GM21423 (cell line): Measurements from ENCODE around the gene ACSS1.

Source experiments
- ATAC-seq: cut with Tn5 transposase; IDR thresholded peaks from one replicate; pipeline ENCODE4 v1.9.1; 2021; ENCODE audit warnings: mild to moderate bottlenecking, moderate library complexity; ENCODE audit not compliant: unreplicated experiment

Gene ACSS1

DNA sequence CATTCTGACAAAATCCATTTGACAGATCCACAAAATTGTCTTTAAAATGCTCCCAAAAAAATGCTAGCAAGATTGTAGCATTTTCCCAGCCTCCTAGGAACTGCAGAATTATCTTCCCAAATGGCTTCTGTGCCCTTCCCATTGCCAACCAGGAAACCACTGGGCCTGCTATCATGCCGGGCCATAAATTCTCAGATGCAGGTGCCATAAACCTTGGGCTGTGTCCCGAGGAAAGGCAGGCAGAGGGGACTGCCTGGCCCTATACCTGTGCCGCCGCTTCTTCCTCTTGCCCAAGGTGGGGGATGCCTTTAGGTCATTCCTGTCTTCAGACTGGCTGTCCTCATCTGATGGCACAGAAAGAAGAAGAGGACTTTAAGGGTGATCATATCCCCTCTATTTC lies 21.2 kb upstream of the ACSS1 start:
- ATAC-seq: no peak

DNA sequence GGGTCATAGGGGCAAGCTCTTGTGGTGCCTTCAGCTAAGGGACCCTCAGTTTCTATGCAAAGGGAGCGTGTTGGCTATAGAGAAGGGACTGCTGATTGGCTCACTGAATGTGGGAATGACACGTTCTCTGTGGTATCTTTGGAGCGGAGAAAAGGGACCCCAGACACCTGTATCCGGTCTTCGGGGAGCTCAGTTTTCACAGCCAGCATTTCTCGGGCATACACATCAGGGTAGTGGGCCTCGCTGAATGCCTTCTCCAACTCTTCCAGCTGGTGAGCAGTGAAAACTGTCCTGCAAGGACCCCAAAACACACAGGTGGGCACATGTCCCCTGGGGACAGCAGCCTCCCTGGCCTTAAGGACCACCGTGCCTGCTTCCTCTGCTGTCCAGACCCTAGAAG lies 20.7 kb upstream of the ACSS1 start:
- ATAC-seq: no peak

DNA sequence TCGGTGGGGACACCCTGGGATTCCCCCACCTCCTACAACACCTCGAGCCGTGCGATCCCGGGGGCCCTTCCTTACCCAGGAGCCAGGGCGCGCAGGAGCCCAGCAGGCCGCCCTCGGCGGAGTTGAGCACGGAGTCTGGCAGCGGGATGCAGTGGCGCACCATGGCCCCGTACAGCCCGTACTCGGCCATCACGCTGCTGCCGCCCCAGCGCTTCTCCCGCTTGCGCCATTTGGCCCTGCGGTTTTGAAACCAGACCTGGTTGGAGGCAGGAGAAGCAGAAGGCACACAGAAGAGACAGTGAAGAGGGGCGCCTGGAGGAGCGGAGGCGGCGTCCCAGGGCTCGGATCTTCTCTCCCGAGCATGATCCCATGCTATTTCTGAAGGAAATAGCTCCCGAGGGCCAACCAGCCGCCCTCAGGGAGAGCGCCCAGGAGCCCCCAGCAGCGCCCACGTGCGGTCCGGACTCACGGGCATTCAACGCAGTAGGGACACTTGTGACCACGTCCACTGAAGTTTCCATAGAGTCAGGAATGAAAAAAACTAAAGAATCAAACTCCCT lies 19.8 kb upstream of the ACSS1 start:
- no peak for ATAC-seq

DNA sequence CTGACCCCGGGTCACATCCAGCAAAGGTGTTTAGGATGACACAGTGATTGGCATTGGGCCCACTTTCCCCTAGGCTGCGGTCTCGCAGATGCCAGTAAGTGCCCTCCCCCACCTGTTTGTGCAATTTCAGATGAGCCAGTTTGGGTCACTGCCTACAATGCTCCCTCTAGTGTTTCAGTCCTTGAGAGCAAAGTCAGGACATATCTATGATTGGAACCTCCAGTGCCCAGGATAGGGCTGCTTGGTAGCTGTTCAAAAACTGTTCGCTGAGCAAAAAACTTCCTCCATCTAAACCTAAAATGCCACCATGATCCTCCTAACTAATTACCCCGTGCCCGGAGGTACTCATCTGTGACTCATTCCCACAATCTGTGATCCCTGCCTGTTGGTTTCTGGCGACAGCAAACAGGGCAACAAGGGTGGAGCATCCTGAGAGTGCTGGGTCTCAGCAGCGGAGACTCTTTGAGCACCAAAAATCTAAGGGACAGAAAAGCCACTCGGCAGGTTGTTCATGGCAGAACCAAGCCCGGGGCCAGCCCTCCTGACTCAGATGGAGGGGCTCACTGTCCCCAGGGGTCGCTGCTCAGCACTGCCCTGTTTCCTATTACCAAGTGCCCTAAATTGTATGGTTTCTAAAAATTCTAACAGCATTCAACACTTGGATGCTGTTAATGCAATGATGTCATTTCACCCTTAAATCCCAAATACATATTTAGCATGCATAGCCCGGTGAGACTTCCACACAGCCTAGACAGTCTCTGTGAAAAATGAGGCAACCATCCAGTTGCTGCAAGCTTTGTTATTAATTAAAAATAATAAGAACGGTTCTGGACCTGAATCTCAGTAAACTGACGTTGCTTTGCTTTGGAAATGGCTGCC lies 19.0 kb upstream of the ACSS1 start:
- no peak for ATAC-seq

DNA sequence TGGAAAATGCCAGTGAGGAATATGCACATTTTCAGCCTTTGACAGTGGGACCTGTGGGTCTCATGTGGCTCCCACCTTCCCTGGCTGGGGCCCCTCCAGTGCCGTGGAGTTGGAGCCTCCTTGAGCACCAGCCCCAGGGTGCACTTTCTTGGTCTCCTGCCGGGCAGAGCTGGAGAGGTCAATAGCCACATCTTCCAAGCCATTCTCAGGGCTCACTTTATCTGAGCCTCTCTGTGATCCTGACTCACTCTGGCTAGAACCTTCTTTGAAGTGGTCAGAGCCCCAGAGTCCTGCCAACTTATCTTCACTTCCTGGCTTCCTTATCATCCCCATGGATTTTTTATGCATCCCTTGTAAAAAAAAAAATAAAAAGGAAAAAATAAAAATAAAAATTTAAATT lies 18.3 kb upstream of the ACSS1 start:
- no peak for ATAC-seq

DNA sequence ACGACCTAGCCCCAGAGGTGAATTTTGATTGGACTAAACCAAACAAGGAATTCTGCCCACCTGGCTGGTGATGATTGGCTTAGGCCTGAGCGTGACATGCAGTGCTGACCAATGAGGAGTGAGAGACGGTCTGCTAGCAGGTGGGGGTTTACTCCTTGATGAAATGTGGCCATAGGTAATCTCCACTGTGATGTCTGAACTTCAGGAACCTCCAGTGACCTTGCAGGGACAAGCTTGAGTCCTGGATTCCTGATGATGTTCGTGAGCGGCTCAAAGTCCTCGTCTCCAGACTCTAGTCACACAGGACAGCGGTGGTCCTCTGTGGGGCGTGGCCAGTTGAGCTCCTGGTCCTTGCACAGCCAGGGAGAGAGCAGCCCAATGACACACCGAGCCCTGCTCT lies 15.6 kb upstream of the ACSS1 start:
- ATAC-seq: no peak

DNA sequence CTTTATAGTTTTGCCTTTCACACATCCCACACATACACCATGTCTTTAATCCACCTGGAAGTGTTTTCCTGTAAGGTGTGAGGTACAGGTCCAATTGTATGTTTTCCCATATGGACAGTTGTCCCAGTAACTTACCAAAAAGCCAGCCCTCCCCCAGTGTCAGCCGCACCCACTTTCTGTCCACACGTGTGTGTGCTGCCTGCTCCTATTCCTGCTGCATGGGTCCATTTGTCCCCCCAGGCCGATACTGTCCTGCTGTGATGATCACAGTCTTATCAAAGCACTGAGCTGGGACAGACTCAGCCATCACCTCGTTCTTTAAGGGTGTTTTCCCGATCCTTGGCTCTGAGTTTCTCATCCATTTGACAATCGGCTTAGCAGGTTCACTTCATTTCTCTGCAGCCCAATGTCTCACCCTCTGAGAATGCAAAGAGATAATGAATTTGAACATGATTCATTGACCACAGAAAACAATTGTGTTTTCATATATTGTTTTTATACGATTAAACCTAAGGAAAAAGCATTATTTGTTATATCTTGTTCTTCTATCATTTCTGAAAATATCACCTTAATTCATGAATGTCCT lies 14.4 kb upstream of the ACSS1 start:
- no peak for ATAC-seq

DNA sequence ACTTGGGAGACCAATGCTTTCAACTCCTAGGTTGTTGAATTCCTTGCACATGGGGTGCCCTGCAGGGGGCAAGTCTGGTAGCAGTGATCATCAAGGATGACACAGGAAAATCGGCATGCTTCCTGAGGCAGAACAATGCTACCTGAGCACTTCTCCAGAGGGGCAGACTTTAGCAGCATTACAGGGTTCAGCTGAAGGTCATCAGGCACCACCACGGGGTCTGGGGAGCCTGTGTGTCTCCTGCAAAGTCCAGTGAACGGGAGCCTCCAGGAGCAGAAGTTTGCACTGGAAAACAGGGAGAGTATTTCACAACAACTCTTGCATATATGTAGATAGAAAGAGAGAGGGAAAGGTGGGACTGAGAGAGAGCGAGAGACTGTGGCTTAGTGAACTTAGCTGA lies 13.8 kb upstream of the ACSS1 start:
- no peak for ATAC-seq

DNA sequence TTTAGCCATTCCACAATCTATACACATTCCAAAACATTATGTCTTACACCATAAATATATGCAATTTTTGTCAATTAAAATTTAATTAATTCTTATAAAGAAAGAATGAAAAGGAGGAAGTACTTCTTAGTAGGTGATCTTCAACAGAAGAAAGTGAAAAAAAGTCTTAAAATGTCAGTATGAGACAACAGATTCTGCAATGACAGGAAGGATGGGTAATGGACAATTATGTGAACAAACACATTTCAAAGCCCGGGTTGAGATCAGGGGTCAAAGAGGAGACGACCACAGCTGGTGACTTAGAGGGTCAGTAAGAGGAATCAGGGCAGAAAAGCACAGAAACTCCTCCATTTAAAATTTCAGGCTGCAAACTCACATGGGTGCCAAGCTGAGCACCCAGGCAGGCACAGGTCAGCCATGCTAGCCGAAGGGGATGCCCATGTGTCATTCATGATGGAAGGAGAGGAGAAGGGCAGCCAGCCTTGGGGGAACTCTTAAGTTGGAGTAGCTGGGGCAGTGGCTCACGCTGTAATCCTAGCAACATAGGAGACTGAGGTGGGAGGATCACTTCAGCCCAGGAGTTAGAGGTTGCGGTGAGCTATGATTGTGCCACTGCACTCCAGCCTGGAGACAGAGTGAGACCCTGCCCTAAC lies 13.0 kb upstream of the ACSS1 start:
- ATAC-seq: no peak

DNA sequence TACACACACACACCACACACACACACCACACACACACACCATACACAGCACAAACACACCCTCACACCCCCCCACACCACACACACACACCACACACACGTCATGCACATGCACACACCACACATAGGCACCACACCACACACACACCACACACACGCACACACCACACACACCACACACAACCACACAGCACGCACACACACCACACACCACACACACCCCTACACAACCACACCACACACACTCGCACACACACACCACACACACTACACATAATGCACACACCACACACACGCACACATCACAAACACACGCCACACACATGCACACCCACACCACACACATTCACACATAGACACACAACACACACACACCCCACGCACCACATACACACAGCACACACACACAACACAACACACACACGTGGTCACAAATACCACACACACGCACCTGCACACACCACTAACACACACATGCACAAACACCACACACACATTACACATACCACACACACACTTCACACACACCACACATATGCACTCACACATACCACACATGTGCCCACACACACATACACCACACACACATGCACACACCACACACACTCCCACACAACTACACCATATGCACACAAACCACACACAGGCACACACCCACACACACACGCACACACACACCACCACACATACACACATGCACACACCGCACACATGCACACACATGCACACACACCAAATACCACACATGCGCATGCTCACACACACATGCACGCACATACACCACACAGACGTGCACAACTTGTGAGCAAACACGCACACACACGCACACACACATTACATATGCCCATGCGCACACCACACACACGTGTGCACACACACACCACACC lies 9.4 kb upstream of the ACSS1 start:
- no peak for ATAC-seq

DNA sequence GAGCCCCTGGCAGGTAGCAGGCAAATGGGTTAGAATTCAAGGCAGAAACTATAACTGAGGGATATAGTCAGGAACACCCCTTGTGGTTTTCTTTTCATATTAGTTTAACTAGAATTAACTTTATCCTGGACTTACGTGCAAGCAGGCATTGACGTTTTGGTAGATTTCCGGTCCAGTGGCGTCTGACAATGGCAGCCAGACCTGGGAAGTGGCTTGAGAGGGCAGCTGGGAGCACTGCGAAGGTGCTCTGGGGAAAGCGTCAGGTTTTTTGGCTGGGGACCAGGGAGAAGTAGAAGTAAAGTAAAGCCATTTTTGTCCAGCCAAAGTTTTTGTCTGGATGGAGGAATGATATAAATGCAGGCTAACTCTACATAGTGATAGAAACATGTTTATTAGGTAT lies 8.4 kb upstream of the ACSS1 start:
- no peak for ATAC-seq

DNA sequence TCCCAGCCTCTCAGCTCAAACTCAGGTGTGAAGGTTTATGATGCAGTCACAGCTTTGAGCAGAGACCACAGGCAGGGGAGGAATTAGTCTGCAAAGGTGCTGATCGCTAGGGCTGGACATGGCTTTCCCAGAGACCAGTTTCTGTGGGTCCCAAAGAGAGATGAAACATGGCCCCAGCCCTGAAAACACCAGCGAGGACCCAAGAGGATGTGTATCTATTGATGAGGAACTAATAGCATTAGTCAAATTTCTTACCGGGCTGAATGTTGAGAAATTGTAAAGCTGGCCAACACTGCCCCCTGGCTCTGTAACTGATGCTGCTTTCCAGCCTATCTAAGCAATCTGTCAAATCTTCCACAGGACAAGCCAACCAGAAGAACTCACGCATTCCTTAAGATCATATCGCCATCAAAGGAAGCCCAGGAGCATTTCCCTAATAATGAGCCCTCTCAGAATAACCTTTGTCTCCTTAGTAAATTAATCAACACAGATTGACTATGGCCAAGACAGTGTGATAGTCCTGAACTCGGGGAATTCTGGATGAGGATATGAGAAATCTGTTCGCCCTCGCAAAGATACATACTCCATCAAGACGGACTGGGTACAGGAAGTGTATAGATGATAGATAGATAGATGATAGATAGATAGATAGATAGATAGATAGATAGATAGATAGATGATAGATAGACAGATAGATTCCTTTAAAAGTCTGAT lies 7.8 kb upstream of the ACSS1 start:
- no peak for ATAC-seq

DNA sequence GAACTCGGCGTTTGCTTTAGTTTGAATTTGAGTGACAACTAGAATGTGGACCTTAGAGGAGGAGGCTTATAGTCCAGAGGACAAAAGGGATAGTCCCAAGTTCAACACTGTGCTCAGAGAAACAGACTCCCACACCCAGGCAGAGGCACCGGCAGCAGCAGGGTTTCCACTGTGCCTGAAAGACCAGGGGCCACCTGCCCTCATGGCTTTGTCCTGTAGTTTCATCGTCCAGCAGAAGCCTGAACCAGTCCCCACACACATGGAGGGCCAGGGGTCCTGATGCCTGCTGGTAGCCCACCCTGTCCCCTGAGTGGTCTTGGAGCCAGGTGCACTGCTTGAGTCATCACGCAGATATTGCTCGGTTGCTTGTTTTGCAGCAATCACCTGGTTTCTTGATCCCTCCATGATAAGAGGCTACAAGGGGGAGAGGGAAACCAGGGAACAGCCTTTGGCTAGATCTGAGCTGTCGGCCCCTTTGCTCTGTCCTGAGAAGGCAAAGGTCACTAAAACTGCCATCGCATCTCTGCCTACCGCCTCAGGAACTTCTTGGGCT lies 7.2 kb upstream of the ACSS1 start:
- no peak for ATAC-seq

DNA sequence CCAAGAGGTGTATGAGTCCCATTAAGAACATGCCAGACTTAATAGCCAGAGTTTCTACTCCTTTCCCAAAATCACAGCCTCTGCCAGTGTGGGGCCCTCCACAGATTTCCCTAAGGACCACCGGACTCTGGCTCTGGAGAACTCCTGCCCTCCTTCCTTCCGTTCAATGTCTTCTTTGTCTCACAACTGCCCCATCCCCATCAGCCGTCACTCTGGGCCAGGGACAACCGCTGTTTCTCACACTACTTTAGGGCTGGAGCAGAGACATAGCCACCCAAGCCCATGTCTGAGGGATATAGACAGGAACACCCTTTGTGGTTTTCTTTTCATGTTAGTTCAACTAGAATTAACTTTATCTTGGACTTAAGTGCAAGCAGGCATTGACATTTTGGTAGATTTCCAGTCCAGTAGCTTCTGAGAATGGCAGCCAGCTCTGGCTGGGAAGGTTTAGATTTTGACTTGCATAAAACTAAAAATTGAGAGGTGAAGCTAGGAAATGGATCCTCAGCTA lies 6.7 kb upstream of the ACSS1 start:
- no peak for ATAC-seq

DNA sequence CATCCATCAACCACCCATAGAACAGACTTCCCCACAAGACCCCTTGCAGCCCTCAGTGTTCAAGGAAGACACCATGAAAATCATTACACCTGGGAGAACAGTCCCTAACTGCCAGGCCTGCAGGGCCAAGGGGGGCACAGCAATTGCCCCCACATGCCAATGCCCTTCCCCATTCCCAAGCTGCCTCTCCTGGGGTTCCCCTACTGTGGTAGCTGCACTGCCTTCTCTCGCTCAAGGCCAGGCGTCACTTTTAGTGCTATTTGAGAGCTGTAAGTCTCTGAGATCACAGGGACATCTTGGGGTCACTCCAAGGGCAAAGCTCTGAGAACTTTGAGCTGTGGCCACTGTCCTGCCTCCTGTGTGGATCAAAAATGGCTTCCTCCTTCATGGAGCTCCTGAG lies 6.0 kb upstream of the ACSS1 start:
- ATAC-seq: no peak

DNA sequence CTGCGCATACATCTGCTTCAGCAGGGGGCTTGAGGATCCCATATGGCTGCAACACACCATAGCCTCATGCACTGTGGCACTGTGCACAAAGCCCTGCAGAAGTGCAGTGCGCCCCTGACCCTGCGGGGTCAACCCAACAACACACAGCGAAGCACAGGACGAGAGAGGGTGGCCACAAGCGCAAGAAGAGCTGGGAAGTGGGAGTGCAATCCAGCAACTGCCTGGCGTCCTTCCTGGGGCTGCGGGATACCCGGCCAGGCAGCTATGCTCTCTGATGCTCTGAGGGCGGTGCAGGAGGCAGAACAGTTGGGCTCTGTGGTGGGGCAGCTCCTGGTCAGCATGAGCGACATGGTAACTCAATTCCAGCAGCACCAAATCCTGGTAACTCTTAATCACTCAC lies 5.6 kb upstream of the ACSS1 start:
- no peak for ATAC-seq

DNA sequence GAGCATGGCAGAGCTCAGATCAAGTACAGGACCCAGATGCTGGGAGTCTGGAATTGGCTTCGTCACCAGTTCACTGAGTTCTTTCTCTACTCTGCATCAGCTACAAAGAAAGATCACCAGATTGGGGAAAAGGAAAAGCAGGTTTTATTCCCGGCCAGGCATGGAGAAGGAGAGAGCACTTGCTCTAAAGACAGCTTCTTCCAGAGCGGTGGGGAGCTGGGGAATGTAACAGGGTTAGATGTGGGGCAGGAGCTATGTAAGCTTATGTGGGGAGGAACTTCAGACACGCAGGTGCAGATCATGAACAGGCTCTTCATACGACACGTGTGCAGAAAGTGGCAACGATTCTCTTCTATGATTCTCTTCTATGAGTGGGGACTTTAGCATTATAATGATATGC lies 4.9 kb upstream of the ACSS1 start:
- ATAC-seq: no peak

DNA sequence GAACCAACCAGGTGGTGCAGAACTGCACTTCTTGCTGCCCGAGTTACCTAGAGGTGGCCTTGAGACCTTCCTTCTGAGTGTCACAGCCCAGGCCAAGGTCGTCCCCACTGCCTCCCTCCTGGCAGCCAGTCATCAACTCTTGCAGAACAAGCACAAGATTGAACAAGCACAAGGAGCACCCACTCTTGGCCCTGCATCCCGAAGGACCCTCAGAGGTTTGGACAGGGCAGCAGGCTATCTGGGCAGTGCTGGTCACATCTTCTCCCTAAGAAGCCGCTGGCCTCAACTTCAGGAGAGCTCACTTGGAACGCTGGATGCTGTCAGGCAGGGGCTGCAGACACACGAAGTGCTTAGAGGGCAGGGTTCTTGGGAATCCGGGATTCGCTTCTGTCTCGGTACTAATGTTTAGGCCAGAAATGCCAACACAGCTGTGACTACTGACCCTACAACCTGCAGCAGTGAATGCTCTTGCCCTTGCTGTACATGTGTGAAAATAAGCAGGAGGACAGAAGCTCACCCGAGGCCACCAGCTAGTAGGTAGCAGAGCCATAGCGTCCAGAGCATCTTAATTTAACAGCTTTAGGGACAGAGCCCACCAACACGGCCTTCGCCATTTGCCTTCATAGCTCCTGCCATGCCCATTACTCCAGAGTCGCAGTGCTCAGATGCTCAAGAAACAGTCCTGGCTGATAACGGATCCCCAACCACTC lies 4.0 kb upstream of the ACSS1 start:
- ATAC-seq: no peak

DNA sequence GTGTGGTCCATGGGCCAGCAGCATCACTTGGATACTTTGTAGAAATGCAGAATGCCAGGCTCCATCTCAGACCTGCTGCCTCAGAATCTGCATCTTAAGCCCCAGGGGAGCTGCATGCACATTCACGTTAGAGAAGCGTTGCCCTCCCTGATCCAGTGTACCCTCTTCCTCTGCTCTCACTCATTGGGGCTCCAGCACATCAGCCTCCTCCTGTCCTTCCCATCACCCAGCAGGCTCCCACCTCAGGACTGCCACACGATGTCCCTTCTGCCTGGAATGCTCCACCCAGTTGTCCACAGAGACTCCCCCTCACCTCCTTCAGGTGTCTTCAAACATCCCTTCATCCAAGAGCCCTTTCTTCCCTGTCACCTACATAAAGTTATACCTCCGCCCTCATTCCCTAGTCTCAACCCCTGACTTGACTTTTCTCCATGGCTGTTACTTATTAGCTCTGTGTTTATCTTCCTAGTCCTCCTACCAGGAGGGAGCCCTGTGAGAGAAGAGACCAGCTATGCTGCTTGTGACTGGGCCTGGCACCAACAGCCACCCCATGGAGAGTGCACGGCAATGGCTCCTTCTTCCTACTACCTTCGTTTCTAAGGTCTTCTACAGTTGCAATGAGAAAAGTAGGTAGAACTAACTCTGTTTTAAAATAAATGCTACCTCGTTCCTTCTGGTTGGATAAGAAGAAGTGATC lies 3.3 kb upstream of the ACSS1 start:
- ATAC-seq: no peak
